Calu3 (cell line): ENCODE measurements around the gene PYGO2. TPM values are rescaled to one million over a fixed set of nuclear protein-coding genes. Genes with fewer than 3 reads are reported as not detected.
"Not testable (repeated sequence)": the region's sequence is repeated elsewhere in the genome, so short reads cannot be mapped to it uniquely, and the experiment has no call there.

Experiments used
- BruUV-seq: library from RNA; stranded (reverse); fragments of 400-500 nt; replicated peaks from 2 replicates; lab custom pipeline; 2021; lab: Mats Ljungman, UMichigan
- CTCF ChIA-PET: fragments of 300-600 bp; sonication (Branson Sonifier 250); formaldehyde crosslinking; loops from one replicate; lab custom pipeline; 2022; ENCODE audit warnings: antibody characterized with exemption; lab: Charles Lee
- DNase-seq: peaks from one replicate; pipeline ENCODE4 v3.0.0; 2022
- H3K27ac Mint-ChIP-seq: one replicate; pipeline ENCODE4 v1.8.0; 2022; ENCODE audit warnings: mixed read lengths; ENCODE audit not compliant: unreplicated experiment
- H3K27me3 Mint-ChIP-seq: one replicate; pipeline ENCODE4 v1.8.0; 2022; ENCODE audit warnings: mixed read lengths; ENCODE audit not compliant: unreplicated experiment
- H3K36me3 Mint-ChIP-seq: one replicate; pipeline ENCODE4 v1.8.0; 2022; ENCODE audit warnings: mild to moderate bottlenecking, moderate library complexity, mixed read lengths; ENCODE audit not compliant: insufficient read depth, unreplicated experiment
- H3K4me1 Mint-ChIP-seq: one replicate; pipeline ENCODE4 v1.8.0; 2022; ENCODE audit warnings: mild to moderate bottlenecking, low read depth, mixed read lengths; ENCODE audit not compliant: unreplicated experiment
- H3K4me3 Mint-ChIP-seq: one replicate; pipeline ENCODE4 v1.8.0; 2022; ENCODE audit warnings: mild to moderate bottlenecking, low read depth, moderate library complexity, mixed read lengths; ENCODE audit not compliant: unreplicated experiment
- H3K9me3 Mint-ChIP-seq: one replicate; pipeline ENCODE4 v1.8.0; 2022; ENCODE audit warnings: low read depth, mixed read lengths; ENCODE audit not compliant: unreplicated experiment
- CTCF ChIP-seq: fragments of 200-600 bp; IDR thresholded peaks from one replicate; pipeline ENCODE4 v1.8.0; 2022; ENCODE audit warnings: antibody characterized with exemption; ENCODE audit not compliant: unreplicated experiment
- intact Hi-C: fragments of 100-400 bp; cut with micrococcal nuclease; formaldehyde crosslinking; loops from one replicate; pipeline ENCODE4 v1.10.0; 2022; ENCODE audit not compliant: unreplicated experiment
- total RNA-seq: library from RNA; stranded (reverse); gene quantifications from 2 replicates; pipeline ENCODE4 v1.2.3, GENCODE V29; 2022

Gene PYGO2
- total RNA-seq, 1 experiment from 2014 or later, result 45.6 TPM

- intact Hi-C loops, result no loop called here
- BruUV-seq, result no TSS peak
- CTCF ChIA-PET, result interaction anchor here (0.6 to 2.3 kb wide), 5 partner anchors 10 to 170 kb away, joined by 3 to 6 read pairs (median 3); partner anchors contain the start of gene PBXIP1
- Mint-ChIP-seq H3K27ac (no peak overlapping the region), H3K4me1 (peaks cover 35% of the 10 kb centered on the region), H3K36me3 (peaks cover 63% of the 10 kb centered on the region), H3K27me3 (no peaks in the 10 kb centered on the region), H3K4me3 (no peak overlapping the region), H3K9me3 (no peaks in the 10 kb centered on the region)
- no peak for TF ChIP-seq CTCF
- DNase-seq, result no peak
Observed at GRCh38 chr1:154996966-154997701, 35.6 kb upstream of the PYGO2 start.

- DNase-seq, result peak; percentile 73
- Mint-ChIP-seq H3K36me3 (peaks cover 49% of the 10 kb centered on the region), H3K4me1 (peaks cover 34% of the 10 kb centered on the region)
- H3K27me3 Mint-ChIP-seq, H3K4me3 Mint-ChIP-seq, H3K27ac Mint-ChIP-seq, intact Hi-C loops, H3K9me3 Mint-ChIP-seq, BruUV-seq: not testable (repeated sequence)
- CTCF ChIA-PET, result interaction anchor here (0.7 to 1.2 kb wide), 6 partner anchors 22 to 515 kb away, joined by 3 to 6 read pairs (median 4); no protein-coding TSS in a partner anchor
- peak; percentile 36 for TF ChIP-seq CTCF
Observed at GRCh38 chr1:154995301-154995983, 33.9 kb upstream of the PYGO2 start.

- Mint-ChIP-seq H3K27me3 (no peaks in the 10 kb centered on the region), H3K36me3 (peaks cover 44% of the 10 kb centered on the region), H3K27ac (no peak overlapping the region), H3K9me3 (no peaks in the 10 kb centered on the region), H3K4me1 (peaks cover 25% of the 10 kb centered on the region), H3K4me3 (no peak overlapping the region)
- no TSS peak for BruUV-seq
- intact Hi-C loops, result no loop called here
- CTCF ChIA-PET, result interaction anchor here (0.5 to 2.2 kb wide), 6 partner anchors 11 to 729 kb away, joined by 3 to 7 read pairs (median 5); partner anchors contain the start of gene FLAD1
- TF ChIP-seq CTCF, result no peak
- DNase-seq, result no peak
Observed at GRCh38 chr1:154994591-154994990, 33.0 kb upstream of the PYGO2 start.

- Mint-ChIP-seq H3K36me3 (peaks cover 43% of the 10 kb centered on the region), H3K4me1 (peaks cover 22% of the 10 kb centered on the region), H3K4me3 (no peak overlapping the region), H3K27ac (no peak overlapping the region), H3K27me3 (no peaks in the 10 kb centered on the region), H3K9me3 (no peaks in the 10 kb centered on the region)
- no peak for DNase-seq
- CTCF ChIA-PET, result interaction anchor here (0.5 to 2.2 kb wide), 9 partner anchors 11 to 728 kb away, joined by 3 to 13 read pairs (median 4); partner anchors contain the start of gene FLAD1
- intact Hi-C loops, result no loop called here
- no TSS peak for BruUV-seq
- TF ChIP-seq CTCF, result no peak
Observed at GRCh38 chr1:154994269-154994587, 32.6 kb upstream of the PYGO2 start.
